CD4-positive, alpha-beta T cell treated with Interleukin-6 for 4 hours (primary cell): ENCODE results near the gene EFCAB5.
"Not testable (repeated sequence)": the region's sequence is repeated elsewhere in the genome, so short reads cannot be mapped to it uniquely, and the experiment has no call there.

Source experiments
- DNase-seq: peaks from one replicate; pipeline ENCODE4 v3.0.0-alpha.2; 2020; ENCODE audit warnings: mixed read lengths

The EFCAB5 gene

DNA sequence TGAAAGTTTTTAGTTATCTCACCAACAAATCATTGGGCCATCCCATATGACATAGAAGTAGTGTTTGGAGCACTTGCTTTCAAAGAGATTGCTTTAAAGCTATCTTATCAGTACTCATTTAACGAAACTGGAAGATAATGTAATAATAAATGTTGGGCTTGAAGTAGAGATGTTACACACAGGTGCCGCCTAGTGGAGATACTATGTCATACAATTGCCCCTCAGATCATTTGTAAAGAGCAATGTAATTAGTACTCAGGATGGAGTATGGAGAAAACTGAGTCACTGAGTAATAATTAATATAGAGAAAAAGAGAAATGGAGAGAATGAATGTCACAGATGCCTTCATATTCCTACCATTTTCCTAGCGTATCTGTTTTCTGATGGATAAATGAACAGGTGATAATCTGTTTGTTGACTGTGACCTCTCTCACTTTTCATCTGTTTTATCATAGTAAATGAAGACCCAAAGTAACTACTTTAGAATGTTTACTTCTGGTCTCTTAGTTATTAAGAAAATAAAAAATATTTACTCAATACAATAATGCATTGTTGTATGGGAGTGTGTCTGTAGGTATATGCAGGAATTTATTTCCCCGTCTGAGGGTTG, 80.4 kb downstream of the EFCAB5 start:
- peak; percentile 52 for DNase-seq

DNA sequence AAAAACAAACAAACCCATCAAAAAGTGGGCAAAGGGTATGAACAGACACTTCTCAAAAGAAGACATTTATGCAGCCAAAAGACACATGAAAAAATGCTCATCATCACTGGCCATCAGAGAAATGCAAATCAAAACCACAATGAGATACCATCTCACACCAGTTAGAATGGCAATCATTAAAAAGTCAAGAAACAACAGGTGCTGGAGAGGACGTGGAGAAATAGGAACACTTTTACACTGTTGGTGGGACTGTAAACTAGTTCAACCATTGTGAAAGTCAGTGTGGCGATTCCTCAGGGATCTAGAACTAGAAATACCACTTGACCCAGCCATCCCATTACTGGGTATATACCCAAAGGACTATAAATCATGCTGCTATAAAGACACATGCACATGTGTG, 83.9 kb downstream of the EFCAB5 start:
- not testable (repeated sequence) for DNase-seq

DNA sequence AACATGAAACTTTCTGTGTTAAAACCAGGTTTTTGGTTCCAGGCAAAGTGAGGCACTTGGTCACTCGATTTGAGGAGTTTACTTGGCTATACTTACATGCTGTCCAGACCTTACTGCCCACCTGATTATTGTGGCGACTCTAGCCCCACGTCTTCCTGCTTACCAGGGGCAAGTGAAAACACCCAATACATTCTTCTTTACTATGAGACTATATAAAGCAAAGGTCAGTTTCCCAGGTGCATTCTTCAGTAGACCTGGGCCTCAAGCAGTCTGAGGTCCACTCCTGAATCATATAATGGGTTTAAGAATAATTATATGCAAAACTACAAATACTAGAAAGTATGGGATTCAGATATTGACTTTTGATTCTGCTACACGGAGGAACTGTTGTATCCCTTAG, 86.2 kb downstream of the EFCAB5 start:
- DNase-seq = no peak

DNA sequence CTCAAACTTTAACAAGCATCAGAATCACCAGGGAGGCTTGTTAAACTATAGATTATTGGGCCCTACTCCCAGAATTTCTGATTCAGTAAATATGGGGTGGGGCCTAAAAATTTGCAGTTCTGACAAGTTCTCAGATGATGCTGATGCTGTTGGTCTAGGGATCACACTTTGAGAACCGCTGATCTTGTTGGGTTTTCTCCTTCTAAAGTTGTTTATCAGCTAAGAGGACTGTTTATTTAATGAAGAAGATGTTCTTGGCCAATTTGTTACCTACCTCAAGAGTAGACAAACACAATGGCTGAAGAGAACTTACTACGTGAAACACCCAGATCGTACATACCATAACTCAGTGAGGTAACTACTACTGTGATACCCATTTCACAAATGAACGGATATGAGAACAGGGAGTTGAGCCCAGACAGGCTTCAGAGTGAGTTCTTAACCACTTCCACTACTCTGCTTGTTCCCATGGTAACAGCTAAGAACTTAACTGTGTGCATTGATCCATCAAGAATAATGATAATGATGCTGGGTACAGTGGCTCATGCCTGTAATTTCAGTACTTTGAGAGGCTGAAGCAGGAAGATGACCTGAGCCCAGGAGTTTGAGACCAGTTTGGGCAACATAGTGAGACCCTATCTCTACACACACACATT, 89.9 kb downstream of the EFCAB5 start:
- no peak for DNase-seq

DNA sequence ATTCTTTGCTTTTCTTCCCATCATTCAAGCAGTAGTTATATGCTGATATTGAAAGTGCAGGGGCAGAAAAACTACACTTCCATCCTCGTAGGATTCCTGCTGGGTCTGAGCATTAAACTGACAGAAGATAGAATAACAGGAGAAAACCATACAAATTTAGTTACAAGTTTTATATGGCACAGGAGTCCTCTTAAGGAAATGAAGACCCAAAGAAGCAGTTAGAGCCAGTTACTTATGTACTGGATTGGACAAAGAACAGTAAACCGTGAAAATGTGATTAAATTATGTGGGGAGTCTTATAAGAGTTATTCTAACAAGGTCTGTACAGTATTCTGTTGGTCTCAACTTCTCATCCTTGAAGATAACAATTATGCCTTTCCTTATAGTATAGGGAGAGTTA, 93.9 kb downstream of the EFCAB5 start:
- DNase-seq = no peak

DNA sequence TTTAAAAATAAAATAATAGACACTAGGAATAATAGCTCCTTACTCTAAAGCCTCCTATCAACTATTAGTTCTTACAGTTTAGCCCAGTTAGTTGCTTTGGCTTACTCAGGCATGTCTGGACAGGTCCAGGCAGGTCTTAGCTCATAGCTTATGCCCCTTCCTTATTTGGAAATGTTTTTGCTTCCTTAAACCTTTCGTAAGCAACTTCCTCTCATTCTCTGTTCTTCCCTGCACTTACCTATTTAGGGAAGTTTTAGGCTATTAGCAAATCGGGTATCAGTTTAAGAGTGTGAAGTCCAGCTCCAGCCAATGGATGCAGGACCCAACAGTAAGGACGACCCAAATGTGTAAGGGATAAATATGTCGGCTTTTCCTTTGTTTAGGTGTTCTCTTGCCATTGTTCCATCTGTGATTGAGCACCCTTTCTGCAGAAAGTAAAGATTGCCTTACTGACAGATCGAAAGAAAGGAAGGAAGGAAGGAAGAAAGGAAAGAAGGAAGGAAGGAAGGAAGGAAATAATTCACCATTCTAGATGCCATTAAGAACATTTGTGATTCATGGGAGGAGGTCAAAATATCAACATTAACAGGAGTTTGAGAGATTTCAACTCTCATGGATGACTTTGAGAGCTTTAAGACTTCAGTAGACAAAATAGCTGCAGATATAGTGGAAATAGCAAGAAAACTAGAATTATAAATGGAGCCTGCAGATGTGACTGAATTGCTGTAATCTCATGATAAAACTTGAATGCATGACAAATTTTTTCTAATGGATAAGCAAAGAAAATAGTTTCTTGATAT, 99.5 kb downstream of the EFCAB5 start:
- not testable (repeated sequence) for DNase-seq

DNA sequence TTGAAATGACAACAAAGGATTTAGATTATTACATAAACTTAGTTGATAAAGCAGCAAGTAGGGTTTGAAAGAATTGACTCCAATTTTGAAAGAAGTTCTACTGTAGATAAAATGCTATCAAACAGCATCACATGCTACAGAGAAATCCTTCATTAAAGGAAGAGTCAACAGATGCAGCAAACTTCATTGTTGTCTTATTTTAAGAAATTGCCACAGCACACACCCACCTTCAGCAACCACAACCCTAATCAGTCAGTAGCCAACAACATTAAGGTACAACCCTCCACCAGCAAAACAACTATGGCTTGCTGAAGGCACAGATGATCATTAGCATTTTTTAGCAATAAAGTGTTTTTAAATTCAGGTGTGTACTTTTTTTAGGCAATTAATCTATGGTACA, 100.1 kb downstream of the EFCAB5 start:
- DNase-seq = no peak

DNA sequence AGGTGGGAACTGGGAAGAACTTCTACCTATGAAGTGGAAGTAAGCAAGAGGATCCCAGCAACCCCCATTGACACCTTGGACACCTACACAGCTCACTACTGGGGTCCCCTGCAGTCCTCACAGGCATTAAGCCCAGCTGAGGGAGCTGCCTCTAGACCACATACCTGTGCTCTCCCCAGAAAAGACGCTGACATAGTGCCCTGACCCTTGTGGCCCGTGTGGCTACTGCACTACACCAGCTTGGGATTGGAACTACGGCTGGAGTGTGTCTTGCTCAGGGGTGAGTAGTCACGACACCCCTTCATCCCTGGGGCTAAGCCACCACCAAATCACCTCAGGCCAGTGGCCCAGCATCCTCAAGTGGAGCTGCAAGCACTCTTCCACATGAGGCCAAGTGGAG, 120.9 kb downstream of the EFCAB5 start:
- DNase-seq = no peak

DNA sequence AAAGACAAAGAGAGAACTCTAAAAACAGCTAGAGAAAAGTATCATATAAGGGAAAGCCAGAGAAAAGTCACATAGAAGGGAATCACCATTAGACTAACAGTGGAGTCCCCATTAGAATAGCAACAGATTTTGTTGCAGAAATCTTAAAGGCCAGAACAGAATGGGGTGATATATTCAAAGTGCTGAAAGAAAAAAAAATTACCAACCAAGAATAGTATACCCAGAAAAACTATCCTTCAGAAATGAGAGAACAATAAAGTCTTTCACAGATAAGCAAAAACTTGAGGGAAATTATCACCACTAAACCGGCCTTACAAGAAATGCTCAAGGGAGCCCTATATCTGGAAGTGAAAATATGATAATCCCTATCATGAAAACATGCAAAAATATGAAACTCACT, 123.3 kb downstream of the EFCAB5 start:
- DNase-seq = no peak

DNA sequence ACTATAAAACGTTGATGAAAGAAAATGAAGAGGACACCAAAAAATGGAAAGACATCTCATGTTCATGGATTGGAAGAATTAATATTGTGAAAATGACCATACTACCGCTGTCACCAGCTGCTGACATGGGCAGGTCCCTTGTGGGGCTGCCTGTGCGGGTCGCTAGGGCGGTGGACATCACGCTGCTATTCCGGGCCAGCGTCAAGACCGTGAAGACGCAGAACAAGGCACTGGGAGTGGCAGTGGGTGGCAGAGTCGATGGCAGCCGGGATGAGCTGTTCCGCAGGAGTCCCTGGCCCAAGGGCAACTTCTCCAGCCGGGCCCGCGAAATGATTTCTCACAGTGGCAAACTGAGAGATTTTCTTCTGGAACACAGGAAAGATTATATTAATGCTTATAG, 127.0 kb downstream of the EFCAB5 start:
- DNase-seq = no peak

DNA sequence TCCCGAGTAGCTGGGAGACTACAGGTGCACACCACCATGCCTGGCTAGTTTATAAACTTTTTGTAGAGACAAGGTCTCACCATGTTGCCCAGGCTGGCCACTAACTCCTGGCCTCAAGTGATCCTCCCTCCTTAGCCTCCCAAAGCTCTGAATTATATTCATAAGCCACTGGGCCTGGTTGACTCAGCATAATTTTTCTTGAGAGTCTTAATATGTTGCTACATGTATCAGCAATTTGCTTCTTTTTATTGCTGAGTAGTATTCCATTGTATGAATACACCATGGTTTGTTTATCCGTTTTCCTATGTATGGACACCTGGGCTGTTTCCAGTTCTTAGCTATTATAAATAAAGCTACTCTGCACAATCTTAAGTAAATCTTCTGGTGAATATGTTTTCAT, 132.8 kb downstream of the EFCAB5 start:
- no peak for DNase-seq

DNA sequence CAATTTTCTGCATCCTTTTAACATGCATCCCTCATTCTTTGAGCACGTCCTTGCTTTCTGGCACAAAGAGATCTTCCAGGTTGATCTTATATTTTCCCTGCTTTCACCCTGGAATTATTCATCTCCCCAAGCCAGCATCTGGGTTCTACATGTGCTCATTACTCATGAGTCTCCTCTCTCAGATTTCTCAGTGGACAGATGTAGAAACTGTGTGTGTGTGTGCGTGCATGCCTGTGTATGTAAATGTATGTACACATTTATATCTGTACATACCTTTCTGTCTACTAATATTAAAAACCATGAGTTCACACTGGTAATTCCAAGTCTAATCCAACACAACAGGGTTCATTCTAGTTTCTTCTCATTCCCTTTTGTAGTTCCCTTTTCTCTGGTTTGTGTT, 133.3 kb downstream of the EFCAB5 start:
- no peak for DNase-seq

DNA sequence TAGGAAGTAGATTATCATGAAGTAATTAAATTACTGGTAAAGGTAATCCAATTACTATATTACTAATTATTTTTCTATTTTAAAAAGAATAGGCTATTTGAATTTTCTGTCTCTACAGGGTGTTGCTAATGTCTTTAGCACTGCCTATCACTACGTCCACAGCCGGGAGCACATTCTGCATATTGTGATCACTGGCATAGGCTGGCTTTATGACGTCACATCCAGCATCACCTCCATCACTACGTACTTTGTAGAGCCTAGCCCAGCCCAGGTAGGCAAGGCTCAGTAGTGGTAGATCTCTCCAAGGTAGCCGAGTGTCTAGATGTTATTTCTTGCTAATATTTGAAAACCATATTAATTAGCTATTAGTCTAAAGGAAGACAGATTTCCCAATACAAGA, 141.3 kb downstream of the EFCAB5 start:
- no peak for DNase-seq

DNA sequence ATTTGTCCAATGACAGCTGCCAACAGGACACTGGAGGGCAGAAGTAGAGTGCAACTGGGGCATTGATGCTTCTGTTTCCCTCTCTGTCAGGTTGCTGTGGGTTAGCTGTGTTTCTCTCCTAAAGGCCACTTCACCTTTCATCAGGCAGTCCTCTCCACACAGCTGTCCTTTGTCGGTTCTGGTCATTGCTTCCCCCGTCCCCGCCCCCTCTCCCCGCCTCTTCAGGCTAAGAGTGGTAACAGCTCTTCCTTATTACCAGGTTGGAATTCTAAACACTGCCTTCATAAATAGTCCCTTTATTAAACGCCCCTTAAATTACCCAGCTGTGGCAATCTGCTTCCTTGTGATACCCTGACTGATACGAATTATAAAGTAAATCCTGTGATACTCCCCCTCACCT, 143.4 kb downstream of the EFCAB5 start:
- no peak for DNase-seq

DNA sequence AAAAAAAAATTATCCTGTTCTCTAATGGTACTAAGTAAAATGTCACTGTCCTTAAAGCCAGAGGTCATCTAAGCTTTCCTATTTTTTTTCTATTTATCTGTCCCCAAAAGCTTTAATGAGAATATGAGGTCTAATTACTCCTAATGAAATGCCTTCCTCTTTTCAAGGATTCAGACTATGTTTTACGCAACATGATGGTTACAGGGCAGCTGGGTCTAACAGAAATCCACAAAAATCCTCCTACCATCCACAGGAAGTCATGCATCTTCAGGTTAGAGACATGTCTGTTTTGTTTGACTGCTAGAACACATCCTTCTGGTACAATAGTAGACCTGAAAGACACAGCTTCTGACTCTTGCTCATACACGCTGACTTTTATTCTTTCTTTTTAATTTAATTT, 145.5 kb downstream of the EFCAB5 start:
- no peak for DNase-seq

DNA sequence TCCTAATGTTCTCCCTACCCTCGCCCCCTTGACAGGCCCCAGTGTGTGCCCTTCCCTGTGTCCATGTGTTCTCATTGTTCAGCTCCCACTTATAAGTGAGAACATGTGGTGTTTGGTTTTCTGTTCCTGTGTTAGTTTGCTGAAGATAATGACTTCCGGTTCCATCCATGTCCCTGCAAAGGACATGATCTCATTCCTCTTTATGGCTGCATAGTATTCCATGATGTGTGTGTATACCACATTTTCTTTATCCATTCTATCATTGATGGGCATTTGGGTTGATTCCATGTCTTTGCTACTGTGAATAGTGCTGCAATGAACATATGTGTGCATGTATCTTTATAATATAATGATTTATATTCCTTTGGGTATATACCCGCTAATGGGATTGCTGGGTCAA, 146.0 kb downstream of the EFCAB5 start:
- not testable (repeated sequence) for DNase-seq

DNA sequence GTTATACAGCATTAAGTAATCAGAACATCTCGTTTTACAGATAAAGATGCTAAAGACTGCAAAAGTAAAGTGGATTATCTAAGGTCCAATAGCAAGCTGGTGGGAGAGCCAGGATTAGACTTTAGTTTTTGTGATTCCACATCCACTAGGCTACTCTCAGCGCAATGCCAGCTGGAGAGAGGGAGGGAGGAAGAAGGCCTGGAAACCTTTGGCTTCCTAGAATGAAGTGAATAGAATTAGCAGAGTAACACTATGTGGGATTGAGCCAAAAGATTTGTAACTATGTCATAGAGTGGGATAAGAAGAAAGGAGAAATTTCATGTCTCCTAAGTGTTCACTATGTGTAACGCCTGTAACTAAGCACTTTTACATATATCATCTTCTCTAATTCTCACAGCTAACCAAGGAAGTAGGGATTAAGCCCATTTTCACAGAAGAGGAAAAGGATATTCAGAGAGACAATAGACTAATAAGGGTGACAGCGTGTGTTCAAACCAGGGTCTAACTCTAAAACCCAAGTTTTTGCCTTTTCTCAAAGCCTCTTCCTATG, 149.8 kb downstream of the EFCAB5 start:
- no peak for DNase-seq

DNA sequence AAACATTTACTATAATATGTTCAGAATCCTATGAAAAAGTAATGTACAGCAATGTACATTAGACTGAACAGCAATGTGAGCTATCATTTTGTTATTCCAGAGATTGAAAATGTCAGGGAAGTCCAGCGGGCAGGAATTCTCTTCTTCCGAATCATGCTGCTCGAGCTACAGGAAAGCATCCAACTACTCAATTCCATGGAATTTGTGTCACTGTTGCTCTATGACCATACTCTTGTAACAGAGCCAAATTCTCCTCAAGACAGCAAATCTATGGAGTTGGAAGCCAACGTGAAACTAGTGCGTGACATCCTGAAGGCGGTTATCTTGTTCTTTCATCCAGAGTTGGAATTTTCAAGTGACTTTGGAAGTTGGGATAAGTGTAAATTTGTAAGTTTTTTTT, 150.3 kb downstream of the EFCAB5 start:
- DNase-seq = no peak

DNA sequence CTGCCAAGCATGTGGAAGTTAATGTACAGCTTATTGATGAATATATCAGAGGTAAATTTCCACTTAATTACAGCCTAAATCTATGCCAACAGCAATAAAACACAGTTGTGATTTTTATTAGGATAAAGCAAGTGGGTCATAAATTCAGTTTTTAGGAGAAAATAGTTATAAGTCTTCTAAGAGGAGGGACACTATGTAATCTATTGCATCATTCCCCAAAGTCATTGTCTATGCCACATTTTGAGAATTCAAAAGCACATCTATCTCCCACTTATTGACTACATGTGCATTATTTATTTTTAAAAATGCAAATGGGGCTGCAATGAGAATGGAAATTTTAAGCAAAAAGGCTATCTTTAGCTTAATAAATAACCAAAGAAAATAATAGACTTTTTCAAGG, 151.5 kb downstream of the EFCAB5 start:
- no peak for DNase-seq

DNA sequence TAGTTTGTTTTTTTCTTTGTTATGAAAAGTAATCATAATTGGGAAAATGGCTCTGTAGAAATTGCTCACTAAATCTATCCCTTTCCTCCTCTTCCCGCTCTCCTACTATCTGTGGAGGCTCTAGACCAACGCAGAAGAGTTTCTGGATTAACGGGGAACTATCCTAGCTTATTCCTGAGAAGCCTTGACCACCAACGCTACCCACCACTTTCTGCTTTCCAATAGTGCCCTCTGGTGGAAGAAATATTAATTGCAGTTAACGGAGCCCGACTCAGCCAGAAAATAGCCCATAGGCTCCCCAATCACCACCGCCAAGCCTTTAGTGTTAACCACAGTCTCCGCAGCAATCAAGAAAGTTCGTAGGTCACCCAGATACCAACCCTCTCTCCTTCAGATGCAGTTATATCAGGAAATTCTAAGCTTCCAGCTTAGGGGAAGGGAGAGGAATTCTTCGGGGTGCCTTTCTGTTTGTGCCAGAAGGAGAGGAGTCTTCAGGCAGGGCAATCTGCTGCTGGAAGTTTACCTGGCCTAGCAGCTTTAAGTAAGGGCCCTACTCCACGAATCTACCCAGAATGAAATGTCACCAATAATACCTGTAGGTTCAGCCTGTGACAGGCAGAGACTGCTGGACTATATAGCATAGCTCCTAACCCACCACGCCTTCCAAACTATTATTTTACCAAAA, 152.2 kb downstream of the EFCAB5 start:
- peak; percentile 42 for DNase-seq

DNA sequence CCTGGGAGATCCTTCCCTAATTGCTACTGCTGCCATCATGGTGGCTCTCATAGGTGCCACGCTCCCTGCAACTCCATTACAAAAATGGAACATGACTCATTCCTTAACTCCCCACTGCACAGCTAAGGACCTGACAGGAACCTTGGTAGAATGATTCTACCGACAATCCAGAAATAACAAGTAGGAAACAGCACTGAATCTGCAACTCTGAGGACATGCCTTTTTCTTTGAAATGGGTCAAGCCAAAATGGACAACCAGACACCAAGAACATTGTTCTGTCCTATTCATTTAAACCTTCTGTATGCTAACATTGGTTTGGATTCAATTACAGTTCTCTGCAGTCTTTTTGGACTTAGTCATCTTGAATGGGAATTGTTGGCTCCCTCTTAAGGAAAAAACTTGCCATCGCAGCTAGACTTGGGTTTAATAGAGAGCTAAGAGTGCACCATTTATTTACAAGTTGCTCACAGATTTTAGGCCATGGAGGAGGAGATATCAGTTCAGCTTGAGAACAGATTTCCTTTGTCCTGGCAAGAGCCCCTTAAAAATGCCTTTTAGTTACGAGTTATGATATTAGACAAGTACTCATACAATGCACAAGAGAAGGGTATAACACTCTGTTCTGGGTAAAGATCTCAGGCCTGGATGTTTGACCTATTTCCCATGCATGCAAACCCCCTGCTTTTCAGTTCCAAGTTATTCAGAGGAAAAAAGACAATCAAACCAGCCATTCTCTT, 154.2 kb downstream of the EFCAB5 start:
- DNase-seq = no peak

DNA sequence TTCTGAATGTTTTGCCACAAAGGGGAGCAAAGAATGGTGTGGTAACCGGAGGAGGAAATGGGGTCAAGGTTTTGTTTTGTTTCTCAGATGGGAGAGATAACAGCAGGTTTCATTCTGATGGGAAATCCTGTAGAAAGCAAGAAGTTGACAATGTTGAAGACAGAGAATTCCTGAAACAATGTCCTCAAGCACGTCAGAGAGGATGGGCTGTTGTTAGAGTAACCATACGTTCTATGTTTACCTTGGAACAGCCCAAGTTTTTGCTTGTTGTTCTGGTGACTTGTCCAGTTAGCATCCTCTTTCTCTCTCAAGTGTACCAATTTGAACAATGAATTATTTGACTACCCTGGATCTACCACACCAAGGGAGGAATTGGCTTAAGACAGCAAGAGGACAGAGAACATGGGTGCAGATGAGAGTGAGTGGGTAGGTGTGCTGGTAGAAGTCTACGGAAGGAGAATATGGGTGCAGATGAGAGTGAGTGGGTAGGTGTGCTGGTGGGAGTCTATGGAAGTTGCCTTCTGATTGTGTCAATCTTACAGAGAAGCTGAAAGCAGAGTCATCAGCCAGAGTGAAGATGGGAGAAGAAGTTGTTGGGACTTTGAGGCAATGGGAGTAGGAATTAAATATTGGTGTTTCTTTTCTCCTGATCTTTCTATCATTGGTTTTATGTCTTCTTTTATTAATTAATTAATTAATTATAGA, 160.4 kb downstream of the EFCAB5 start:
- DNase-seq = no peak
